GM12801 (cell line): ENCODE data around the gene ZMYM2.

ENCODE experiments used
- TF ChIP-seq, protein P1 (sequence below): IDR thresholded peaks from one replicate; pipeline ENCODE4 v1.5.1; 2011; ENCODE audit warnings: control low read depth; ENCODE audit not compliant: insufficient read length; ENCODE audit errors: extremely low read depth

Gene ZMYM2

DNA sequence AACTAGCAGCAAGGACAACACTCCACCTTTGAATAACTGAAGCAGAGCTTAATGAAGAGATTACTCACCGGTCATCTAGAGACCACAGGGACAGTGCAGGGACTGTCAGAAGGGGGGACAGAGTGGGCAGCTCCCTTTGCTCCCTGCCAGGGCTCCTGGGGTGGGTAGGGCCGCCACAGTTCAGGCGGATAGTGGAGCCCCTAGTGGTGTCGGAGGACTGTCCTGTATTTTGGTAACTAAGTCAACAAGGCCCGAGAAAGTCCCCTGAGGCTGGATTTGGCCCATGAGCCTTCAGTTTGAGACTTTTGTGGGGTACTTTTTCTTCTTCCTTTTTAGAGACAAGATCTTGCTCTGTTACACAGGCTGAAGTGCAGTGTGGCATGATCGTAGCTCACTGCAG lies 157.7 kb downstream of the ZMYM2 start:
- TF ChIP-seq, protein P1, sequence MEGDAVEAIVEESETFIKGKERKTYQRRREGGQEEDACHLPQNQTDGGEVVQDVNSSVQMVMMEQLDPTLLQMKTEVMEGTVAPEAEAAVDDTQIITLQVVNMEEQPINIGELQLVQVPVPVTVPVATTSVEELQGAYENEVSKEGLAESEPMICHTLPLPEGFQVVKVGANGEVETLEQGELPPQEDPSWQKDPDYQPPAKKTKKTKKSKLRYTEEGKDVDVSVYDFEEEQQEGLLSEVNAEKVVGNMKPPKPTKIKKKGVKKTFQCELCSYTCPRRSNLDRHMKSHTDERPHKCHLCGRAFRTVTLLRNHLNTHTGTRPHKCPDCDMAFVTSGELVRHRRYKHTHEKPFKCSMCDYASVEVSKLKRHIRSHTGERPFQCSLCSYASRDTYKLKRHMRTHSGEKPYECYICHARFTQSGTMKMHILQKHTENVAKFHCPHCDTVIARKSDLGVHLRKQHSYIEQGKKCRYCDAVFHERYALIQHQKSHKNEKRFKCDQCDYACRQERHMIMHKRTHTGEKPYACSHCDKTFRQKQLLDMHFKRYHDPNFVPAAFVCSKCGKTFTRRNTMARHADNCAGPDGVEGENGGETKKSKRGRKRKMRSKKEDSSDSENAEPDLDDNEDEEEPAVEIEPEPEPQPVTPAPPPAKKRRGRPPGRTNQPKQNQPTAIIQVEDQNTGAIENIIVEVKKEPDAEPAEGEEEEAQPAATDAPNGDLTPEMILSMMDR, result no peak

DNA sequence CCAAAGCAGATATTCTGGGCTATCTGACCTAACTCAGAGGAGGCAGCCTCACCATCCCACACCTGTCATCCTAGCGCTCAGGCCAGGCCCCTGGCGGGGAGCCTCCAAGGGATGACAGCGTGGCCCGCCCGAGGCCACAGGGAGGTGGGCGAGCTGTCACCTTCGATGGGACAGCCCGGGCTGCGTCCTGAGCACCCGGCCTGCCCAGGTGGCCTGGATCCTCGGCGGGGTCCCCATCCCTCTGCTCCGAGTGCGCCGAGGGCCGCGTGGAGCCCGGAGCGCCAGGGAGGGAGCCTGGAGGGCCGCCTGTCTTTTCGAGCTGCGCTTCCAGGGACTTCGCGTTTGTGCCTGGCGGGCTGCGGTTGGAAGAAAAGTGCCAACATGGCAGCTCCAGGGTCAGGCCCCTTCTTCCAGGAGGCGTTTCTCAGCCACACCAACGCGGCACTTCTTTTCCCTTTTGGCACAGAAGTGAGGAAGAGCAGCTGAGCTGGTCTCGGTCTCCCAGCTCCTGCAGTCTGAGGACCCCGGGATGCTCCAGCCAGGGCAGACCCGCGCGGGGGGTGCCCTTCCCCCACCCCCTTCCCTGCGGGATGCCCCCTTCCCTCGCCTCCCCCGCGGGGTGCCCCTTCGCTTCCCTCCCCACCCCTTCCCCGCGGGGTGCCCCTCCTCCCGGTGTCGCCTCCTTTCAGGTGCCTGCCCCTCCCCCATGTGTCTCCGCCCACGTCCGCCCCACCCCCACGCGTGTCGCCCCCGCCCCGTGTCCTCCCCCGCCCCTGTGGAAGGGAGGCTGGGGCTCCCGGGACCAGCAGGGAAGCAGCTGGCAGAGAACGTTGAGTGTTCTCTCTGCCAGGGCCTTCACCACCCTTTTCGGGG lies 160.0 kb downstream of the ZMYM2 start:
- TF ChIP-seq, protein P1, result no peak

DNA sequence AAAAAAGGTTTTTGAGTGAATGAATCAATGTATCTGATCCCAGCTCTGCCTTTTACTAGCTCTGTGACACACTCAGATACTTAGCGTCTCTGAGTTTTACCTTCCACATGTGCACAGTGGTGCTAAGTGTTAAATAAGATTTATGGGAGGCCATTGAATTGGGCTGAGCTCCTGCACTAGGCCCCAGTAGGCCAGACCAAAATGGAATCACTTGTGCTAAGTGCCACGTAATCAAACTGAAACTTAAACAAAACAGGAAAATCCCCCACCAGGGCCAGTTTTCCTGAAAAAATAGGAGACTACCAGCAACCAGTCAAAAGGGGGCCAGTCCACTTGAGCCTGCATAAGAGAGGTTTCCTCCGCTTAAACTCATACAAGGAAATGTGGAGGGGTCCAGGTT lies 161.4 kb downstream of the ZMYM2 start:
- TF ChIP-seq, protein P1, result no peak

DNA sequence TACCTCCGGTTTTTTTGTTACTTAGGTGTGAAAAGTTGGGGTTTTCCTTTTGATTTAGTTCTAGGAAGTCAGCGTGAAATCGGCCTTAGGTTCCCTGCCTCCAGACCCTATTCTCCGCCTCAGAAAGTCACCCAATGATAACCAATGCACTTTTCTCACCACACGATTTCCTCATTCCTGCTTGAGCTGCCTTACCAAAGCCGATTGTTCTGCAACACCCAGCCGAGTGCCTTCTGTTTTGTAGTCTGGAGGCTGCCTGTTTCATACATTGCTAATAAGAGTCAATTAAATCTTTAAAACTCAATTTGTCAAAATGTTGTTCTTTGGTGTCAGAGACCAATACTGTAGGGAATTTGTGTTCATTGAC lies 162.6 kb downstream of the ZMYM2 start:
- TF ChIP-seq, protein P1, result no peak

DNA sequence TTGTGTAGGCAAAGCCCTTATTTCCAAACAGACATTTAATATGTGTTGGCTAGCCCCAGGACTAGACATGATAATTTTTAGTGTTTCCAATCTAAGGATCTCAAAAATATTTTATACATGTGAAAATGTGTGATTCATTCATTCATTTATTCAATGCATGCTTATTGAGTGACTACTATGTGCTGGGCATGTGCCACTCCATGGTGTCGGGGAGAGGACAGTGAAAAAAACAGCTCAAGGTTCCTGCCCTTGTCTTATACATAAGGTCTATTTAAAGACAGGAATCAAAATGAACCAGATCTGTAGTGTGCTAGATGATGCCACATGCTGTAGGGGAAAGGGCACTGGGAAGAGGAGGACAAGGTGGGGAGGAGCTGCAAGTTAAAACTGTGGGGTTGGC lies 165.8 kb downstream of the ZMYM2 start:
- TF ChIP-seq, protein P1, result no peak

DNA sequence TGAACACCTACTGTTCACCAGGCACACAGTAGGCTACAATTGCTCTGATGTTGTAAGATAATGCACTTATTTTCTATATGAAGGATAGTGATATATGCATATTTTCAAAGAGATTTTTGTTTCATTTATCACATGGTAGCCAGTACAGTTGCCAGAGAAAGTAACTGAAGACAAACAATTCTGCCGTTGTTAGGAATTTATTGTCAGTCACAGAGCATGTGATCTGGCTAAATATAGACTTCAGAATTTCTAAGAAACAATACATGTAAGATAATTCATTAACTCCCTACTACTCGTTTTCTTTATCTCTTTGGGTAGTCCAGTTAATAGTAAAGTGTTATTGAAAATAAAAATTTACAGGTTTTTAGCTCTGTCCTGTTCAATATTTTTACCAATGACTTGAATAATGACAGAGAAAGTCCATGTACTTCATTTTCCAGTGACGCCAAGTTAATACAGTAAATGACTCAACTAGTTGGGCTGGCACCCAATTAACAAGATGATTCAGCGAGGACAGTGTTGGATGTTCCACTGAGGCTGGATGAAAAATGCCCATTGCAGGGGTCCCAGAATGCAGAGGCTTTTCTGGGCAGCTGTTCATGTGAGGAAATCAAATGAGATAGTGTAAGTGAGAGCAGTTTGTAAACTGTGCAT lies 166.7 kb downstream of the ZMYM2 start:
- TF ChIP-seq, protein P1, result no peak

DNA sequence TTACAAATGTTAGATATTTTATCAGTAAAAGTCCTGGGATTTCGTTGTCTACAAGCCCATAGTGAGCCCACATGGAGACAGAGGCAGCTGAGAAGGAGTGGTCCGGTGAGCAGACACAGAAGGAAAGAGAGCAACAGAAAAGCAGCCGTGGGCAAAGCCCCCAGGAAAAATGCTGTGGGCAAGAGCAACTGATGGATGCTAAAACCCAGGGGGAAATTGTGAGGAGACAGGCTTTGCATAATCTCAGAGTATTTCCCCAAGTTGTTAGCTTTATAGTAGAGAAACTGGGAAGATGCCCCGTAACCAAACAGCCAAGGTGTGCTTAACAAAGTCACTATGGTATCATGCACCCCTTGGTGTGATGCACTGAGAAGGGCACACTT lies 167.2 kb downstream of the ZMYM2 start:
- TF ChIP-seq, protein P1, result no peak
